ENCODE results near the gene EIF4E2. TPM values are rescaled to one million over a fixed set of nuclear protein-coding genes. Genes with fewer than 3 reads are reported as not detected.
A peak's percentile ranks its signal among the peaks of the same experiment; 100 is the strongest.

EIF4E2 gene
- total RNA-seq, 1 donor from 2014 or later: 112 TPM

DNA sequence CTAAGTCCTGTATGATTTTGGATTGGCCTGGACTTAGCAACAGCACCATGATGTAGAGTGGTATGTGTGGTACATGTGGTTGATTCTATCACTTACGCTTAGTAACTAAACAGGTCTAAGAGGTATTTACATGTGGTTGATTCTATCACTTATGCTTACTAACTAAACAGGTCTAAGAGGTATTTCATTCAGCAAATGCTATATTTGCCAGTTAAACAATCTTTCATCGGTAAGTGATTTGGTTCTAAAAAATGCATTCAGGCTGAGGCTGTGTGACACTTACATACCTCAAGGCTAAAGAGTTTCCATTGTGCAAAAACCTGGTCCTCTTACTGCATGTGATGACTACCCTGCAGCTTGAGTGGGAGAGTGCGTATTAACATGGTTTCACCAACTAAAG, 13.1 kb downstream of the EIF4E2 start:
- peaks cover 22% of the 10 kb centered on the region for H3K4me1 Mint-ChIP-seq (ENCODE audit: low read depth, unreplicated experiment)
- Histone ChIP-seq H3K27ac (ENCODE audit: low read depth, low read length) (no peak overlapping the region), H3K36me3 (ENCODE audit: insufficient read depth, low read length) (peaks cover 33% of the 10 kb centered on the region), H3K9ac (ENCODE audit: low read length) (no peak overlapping the region), H3K79me2 (ENCODE audit: insufficient read depth, low read length) (peaks cover 3% of the 10 kb centered on the region), H3K27me3 (ENCODE audit: insufficient read depth, low read length) (no peaks in the 10 kb centered on the region), H4K20me1 (ENCODE audit: insufficient read depth, low read length) (peaks cover 30% of the 10 kb centered on the region), H3K4me2 (ENCODE audit: low read length) (no peak overlapping the region), H3K4me1 (ENCODE audit: insufficient read depth, low read length) (peaks cover 12% of the 10 kb centered on the region), H3K9me3 (ENCODE audit: insufficient read depth, low read depth, low read length) (no peaks in the 10 kb centered on the region), H3K4me3 (ENCODE audit: insufficient read depth, low read depth, low read length) (no peak overlapping the region), H2AFZ (ENCODE audit: low read depth, low read length) (no peak overlapping the region)
- DNase-seq (ENCODE audit: low read depth) (peak; percentile 67), FAIRE-seq (peak; percentile 13)
- no peak overlapping the region for H3K4me3 Mint-ChIP-seq (ENCODE audit: unreplicated experiment)
- TF ChIP-seq, protein P1, sequence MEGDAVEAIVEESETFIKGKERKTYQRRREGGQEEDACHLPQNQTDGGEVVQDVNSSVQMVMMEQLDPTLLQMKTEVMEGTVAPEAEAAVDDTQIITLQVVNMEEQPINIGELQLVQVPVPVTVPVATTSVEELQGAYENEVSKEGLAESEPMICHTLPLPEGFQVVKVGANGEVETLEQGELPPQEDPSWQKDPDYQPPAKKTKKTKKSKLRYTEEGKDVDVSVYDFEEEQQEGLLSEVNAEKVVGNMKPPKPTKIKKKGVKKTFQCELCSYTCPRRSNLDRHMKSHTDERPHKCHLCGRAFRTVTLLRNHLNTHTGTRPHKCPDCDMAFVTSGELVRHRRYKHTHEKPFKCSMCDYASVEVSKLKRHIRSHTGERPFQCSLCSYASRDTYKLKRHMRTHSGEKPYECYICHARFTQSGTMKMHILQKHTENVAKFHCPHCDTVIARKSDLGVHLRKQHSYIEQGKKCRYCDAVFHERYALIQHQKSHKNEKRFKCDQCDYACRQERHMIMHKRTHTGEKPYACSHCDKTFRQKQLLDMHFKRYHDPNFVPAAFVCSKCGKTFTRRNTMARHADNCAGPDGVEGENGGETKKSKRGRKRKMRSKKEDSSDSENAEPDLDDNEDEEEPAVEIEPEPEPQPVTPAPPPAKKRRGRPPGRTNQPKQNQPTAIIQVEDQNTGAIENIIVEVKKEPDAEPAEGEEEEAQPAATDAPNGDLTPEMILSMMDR (IDR thresholded peaks at IDR 0.05; ENCODE audit: insufficient read depth, low read depth, low read length): no peak
- TF ChIP-seq EZH2 (IDR thresholded peaks at IDR 0.05; ENCODE audit: insufficient read depth, low read length): no peak
- H3K36me3 Mint-ChIP-seq (ENCODE audit: low read depth, unreplicated experiment): peaks cover 33% of the 10 kb centered on the region
- no peaks in the 10 kb centered on the region for H3K27me3 Mint-ChIP-seq (ENCODE audit: low read depth, unreplicated experiment)
- H3K27ac Mint-ChIP-seq (ENCODE audit: unreplicated experiment): peak overlapping the region; percentile 78
- H3K9me3 Mint-ChIP-seq (ENCODE audit: unreplicated experiment): no peaks in the 10 kb centered on the region

DNA sequence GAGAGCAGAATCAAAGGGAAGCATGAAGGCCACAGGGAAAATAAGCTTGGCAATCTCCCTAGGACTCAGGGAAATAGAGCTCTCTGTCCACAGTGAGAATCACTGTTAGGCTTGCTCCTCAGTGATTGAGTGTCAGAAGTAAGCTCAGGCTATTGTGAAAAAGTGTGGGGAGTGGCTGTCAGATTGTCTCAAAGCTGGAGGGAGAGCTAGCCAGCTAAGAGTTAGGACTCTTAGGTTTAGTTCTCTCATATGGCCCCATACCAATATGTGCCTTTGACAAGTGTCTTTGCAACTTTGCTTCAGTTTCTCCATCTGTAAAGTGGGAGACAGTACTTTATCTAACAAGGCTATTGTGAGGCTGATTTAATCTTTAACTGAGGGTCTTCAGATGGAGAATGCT, 17.2 kb downstream of the EIF4E2 start:
- H3K9me3 ChIP-seq (ENCODE audit: insufficient read depth, low read depth, low read length): no peaks in the 10 kb centered on the region
- no peaks in the 10 kb centered on the region for H3K27me3 ChIP-seq (ENCODE audit: insufficient read depth, low read length)
- H2AFZ ChIP-seq (ENCODE audit: low read depth, low read length): no peak overlapping the region
- peak overlapping the region; percentile 16 for H3K27ac Mint-ChIP-seq (ENCODE audit: unreplicated experiment)
- TF ChIP-seq, protein P1 (IDR thresholded peaks at IDR 0.05; ENCODE audit: insufficient read depth, low read depth, low read length): no peak
- no peak for TF ChIP-seq EZH2 (IDR thresholded peaks at IDR 0.05; ENCODE audit: insufficient read depth, low read length)
- peaks cover 12% of the 10 kb centered on the region for H3K4me1 ChIP-seq (ENCODE audit: insufficient read depth, low read length)
- DNase-seq (ENCODE audit: low read depth) (no peak), FAIRE-seq (no peak)
- peak overlapping the region; percentile 1 for H3K9ac ChIP-seq (ENCODE audit: low read length)
- peak overlapping the region; percentile 34 for H3K4me2 ChIP-seq (ENCODE audit: low read length)
- H3K36me3 Mint-ChIP-seq (ENCODE audit: low read depth, unreplicated experiment): peaks cover 51% of the 10 kb centered on the region
- peaks cover 28% of the 10 kb centered on the region for H4K20me1 ChIP-seq (ENCODE audit: insufficient read depth, low read length)
- H3K27me3 Mint-ChIP-seq (ENCODE audit: low read depth, unreplicated experiment): no peaks in the 10 kb centered on the region
- H3K36me3 ChIP-seq (ENCODE audit: insufficient read depth, low read length): peaks cover 49% of the 10 kb centered on the region
- H3K9me3 Mint-ChIP-seq (ENCODE audit: unreplicated experiment): no peaks in the 10 kb centered on the region
- H3K4me3 ChIP-seq (ENCODE audit: insufficient read depth, low read depth, low read length): no peak overlapping the region
- H3K4me3 Mint-ChIP-seq (ENCODE audit: unreplicated experiment): no peak overlapping the region
- H3K79me2 ChIP-seq (ENCODE audit: insufficient read depth, low read length): peaks cover 3% of the 10 kb centered on the region
- H3K27ac ChIP-seq (ENCODE audit: low read depth, low read length): peak overlapping the region; percentile 52
- H3K4me1 Mint-ChIP-seq (ENCODE audit: low read depth, unreplicated experiment): peaks cover 26% of the 10 kb centered on the region

DNA sequence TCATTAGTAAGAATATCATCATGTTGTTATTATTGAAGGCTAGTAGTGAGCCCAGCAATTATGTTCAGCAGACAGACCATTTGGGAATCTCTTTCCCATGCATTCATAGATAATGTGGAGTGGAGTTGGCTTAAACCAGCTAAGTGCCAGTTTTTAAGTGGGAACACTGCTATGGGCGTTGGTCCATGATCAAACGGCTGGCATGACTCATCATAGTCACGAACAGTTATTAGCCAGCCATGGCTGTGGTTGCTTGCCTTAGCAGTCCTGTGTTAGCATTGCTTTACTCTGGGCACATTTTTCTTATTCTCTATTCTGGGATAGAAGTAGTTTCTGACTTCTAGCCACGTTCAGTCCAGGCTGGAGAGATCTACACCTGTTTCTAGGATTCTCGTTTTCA, 17.7 kb downstream of the EIF4E2 start:
- peaks cover 48% of the 10 kb centered on the region for H3K36me3 Mint-ChIP-seq (ENCODE audit: low read depth, unreplicated experiment)
- no peak overlapping the region for H3K4me3 ChIP-seq (ENCODE audit: insufficient read depth, low read depth, low read length)
- H3K9me3 ChIP-seq (ENCODE audit: insufficient read depth, low read depth, low read length): no peaks in the 10 kb centered on the region
- H3K9ac ChIP-seq (ENCODE audit: low read length): peak overlapping the region; percentile 1
- H3K27me3 Mint-ChIP-seq (ENCODE audit: low read depth, unreplicated experiment): no peaks in the 10 kb centered on the region
- H3K4me2 ChIP-seq (ENCODE audit: low read length): peak overlapping the region; percentile 34
- no peaks in the 10 kb centered on the region for H3K27me3 ChIP-seq (ENCODE audit: insufficient read depth, low read length)
- TF ChIP-seq EZH2 (IDR thresholded peaks at IDR 0.05; ENCODE audit: insufficient read depth, low read length): no peak
- TF ChIP-seq, protein P1 (IDR thresholded peaks at IDR 0.05; ENCODE audit: insufficient read depth, low read depth, low read length): no peak
- no peaks in the 10 kb centered on the region for H3K79me2 ChIP-seq (ENCODE audit: insufficient read depth, low read length)
- H3K27ac Mint-ChIP-seq (ENCODE audit: unreplicated experiment): peak overlapping the region; percentile 42
- peaks cover 26% of the 10 kb centered on the region for H3K4me1 Mint-ChIP-seq (ENCODE audit: low read depth, unreplicated experiment)
- H3K4me3 Mint-ChIP-seq (ENCODE audit: unreplicated experiment): no peak overlapping the region
- H3K4me1 ChIP-seq (ENCODE audit: insufficient read depth, low read length): peaks cover 12% of the 10 kb centered on the region
- H3K9me3 Mint-ChIP-seq (ENCODE audit: unreplicated experiment): no peaks in the 10 kb centered on the region
- H3K27ac ChIP-seq (ENCODE audit: low read depth, low read length): peak overlapping the region; percentile 52
- peaks cover 24% of the 10 kb centered on the region for H4K20me1 ChIP-seq (ENCODE audit: insufficient read depth, low read length)
- DNase-seq (ENCODE audit: low read depth) (peak; percentile 81), FAIRE-seq (peak; percentile 80)
- H2AFZ ChIP-seq (ENCODE audit: low read depth, low read length): no peak overlapping the region
- H3K36me3 ChIP-seq (ENCODE audit: insufficient read depth, low read length): peaks cover 50% of the 10 kb centered on the region

All from astrocyte (in vitro differentiated cells and primary cell).